K562 (cell line): Measurements from ENCODE around the gene SLC9A1. TPM values are rescaled to one million over a fixed set of nuclear protein-coding genes. Genes with fewer than 3 reads are reported as not detected.
A peak's percentile ranks its signal among the peaks of the same experiment; 100 is the strongest.

ENCODE experiments used
- BMI1 ChIP-seq: fragments of 150-350 bp; IDR thresholded peaks from 2 replicates; pipeline ENCODE4 v1.6.1; 2014; ENCODE audit warnings: low read length
- BRF2 ChIP-seq: IDR thresholded peaks from 3 replicates; pipeline ENCODE4 v1.6.1; 2011; ENCODE audit warnings: borderline replicate concordance, mild to moderate bottlenecking; ENCODE audit not compliant: insufficient read length, insufficient read depth
- ELF1 ChIP-seq: fragments of 200-800 bp; sonication (Bioruptor generic); IDR thresholded peaks from 2 replicates; pipeline ENCODE4 v1.6.1; 2016; ENCODE audit warnings: missing genetic modification characterization, missing compliant biosample characterization
- HSF4 ChIP-seq: fragments of 250-450 bp; sonication (Bioruptor Pico); IDR thresholded peaks from 2 replicates; pipeline ENCODE4 v2.1.2; 2022; ENCODE audit warnings: mild to moderate bottlenecking, moderate library complexity, borderline replicate concordance
- MAFK ChIP-seq: IDR thresholded peaks from 2 replicates; pipeline ENCODE4 v1.6.1; 2011; ENCODE audit warnings: low read length, improper control_type of control experiment
- NRF1 ChIP-seq, 2 experiments: fragments of 450-650 bp; IDR thresholded peaks in 1 of 2; conservative IDR thresholded peaks in 1 of 2; 2 replicates each; pipeline ENCODE4 v1.6.1; 2014; ENCODE audit warnings: mild to moderate bottlenecking in 2 of 2
- PRPF4 ChIP-seq: fragments of 200-400 bp; formaldehyde crosslinking; IDR thresholded peaks from one replicate; pipeline ENCODE4 v1.6.1; 2017; ENCODE audit warnings: low read length, low read depth, mild to moderate bottlenecking; ENCODE audit not compliant: insufficient read depth, poor library complexity, severe bottlenecking
- RNF219 ChIP-seq: fragments of 250-450 bp; sonication (Bioruptor Pico); IDR thresholded peaks from 2 replicates; pipeline ENCODE4 v1.5.0; 2022; ENCODE audit warnings: mild to moderate bottlenecking
- SMAD4 ChIP-seq: fragments of 250-450 bp; sonication (Bioruptor Pico); conservative IDR thresholded peaks from 2 replicates; pipeline ENCODE4 v1.8.0; 2021; ENCODE audit warnings: inconsistent platforms, mild to moderate bottlenecking, moderate library complexity
- SNRNP70 ChIP-seq: fragments of 200-400 bp; formaldehyde crosslinking; optimal IDR thresholded peaks from 2 replicates; pipeline ENCODE3; 2017; ENCODE audit warnings: low read depth, low read length
- SREBF2 ChIP-seq: sonication (generic); formaldehyde crosslinking; IDR thresholded peaks from 2 replicates; pipeline ENCODE4 v1.4.0; 2020; ENCODE audit warnings: mild to moderate bottlenecking, missing genetic modification reagents
- TBL1XR1 ChIP-seq, 2 experiments: IDR thresholded peaks; 2 replicates each; pipeline ENCODE4 v1.6.1; 2012; ENCODE audit warnings: improper control_type of control experiment in 2 of 2, low read length in 2 of 2, mild to moderate bottlenecking in 1 of 2
- XRCC4 ChIP-seq: IDR thresholded peaks from one replicate; pipeline ENCODE4 v1.6.1; 2011; ENCODE audit not compliant: insufficient read depth, insufficient read length; ENCODE audit errors: extremely low read depth
- ZNF311 ChIP-seq: fragments of 250-450 bp; sonication (Bioruptor Pico); IDR thresholded peaks from 2 replicates; pipeline ENCODE4 v1.4.0; 2020; ENCODE audit warnings: mild to moderate bottlenecking, moderate library complexity
- ZNF408 ChIP-seq: fragments of 250-450 bp; sonication (Bioruptor Pico); IDR thresholded peaks from 2 replicates; pipeline ENCODE4 v1.4.0; 2020; ENCODE audit warnings: low read depth, mild to moderate bottlenecking, moderate library complexity
- ZNF668 ChIP-seq: fragments of 250-450 bp; sonication (Bioruptor Pico); IDR thresholded peaks from 2 replicates; pipeline ENCODE4 v1.8.0; 2022; ENCODE audit warnings: mild to moderate bottlenecking, inconsistent platforms
- polyA plus RNA-seq, 8 experiments: library from polyadenylated mRNA; depleted of rRNA in 4 of 8; stranded (reverse) in 5 of 8; unstranded in 3 of 8; fragments of >200 nt; fragmentation: Nextera tagmentation in 2 of 8; fragmentation: Illumina TruSeq in 1 of 8; extraction: Ambion mirVana in 2 of 8; extraction: Trizol in 1 of 8; gene quantifications; 2 replicates each; pipeline versions ENCODE4 v1.2.1 to v1.2.3, GENCODE V29; 2011 to 2014; ENCODE audit warnings: inconsistent platforms in 1 of 8, missing spikeins in 1 of 8
- total RNA-seq, 7 experiments: library from RNA; depleted of rRNA in 6 of 7; stranded (reverse); fragments of >200 nt in 6 of 7; fragmentation: Illumina TruSeq in 2 of 7; extraction: Trizol in 2 of 7; gene quantifications; 2 replicates each; pipeline versions ENCODE4 v1.2.1 to v1.2.3, GENCODE V29; 2011 to 2021; ENCODE audit warnings: low replicate concordance in 1 of 7
- TF ChIP-seq, protein P1 (sequence below): fragments of 450-650 bp; conservative IDR thresholded peaks from 2 replicates; pipeline ENCODE4 v1.6.1; 2016; ENCODE audit warnings: missing genetic modification characterization, low read depth, mild to moderate bottlenecking, missing compliant biosample characterization, moderate library complexity
- TF ChIP-seq, protein P2 (sequence below): conservative IDR thresholded peaks from 2 replicates; pipeline ENCODE4 v1.6.1; 2011; ENCODE audit warnings: low read depth, mild to moderate bottlenecking, low read length; ENCODE audit not compliant: control insufficient read depth
- TF ChIP-seq, protein P3 (sequence below): sonication (generic); formaldehyde crosslinking; IDR thresholded peaks from 2 replicates; pipeline ENCODE4 v1.8.1; 2023; ENCODE audit warnings: mild to moderate bottlenecking, missing genetic modification reagents
- TF ChIP-seq, protein P4 (sequence below), 2 experiments: fragments of 450-650 bp; IDR thresholded peaks; 2 replicates each; pipeline ENCODE4 v1.6.1; 2016

SLC9A1 gene
- total and polyA plus RNA-seq, 9 of the 15 experiments (the other 6 are each of a cell fraction or from before 2014, with no cell fraction given): 0.59 to 14.4 (median 2.0) TPM

GRCh38 chr1:27145934-27146354, 9.0 kb downstream of the SLC9A1 start (continued):
- TF ChIP-seq, protein P1, sequence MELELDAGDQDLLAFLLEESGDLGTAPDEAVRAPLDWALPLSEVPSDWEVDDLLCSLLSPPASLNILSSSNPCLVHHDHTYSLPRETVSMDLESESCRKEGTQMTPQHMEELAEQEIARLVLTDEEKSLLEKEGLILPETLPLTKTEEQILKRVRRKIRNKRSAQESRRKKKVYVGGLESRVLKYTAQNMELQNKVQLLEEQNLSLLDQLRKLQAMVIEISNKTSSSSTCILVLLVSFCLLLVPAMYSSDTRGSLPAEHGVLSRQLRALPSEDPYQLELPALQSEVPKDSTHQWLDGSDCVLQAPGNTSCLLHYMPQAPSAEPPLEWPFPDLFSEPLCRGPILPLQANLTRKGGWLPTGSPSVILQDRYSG: no peak
- no peak for TF ChIP-seq XRCC4
- no peak for TF ChIP-seq SREBF2 (CRISPR knock-in tag)
- peak; percentile 71; the same call in 1 of the 2 replicates for TF ChIP-seq SMAD4 (CRISPR knock-in tag)
- no peak for TF ChIP-seq ELF1
- no peak for TF ChIP-seq ZNF408 (CRISPR knock-in tag)
- TF ChIP-seq, protein P2, sequence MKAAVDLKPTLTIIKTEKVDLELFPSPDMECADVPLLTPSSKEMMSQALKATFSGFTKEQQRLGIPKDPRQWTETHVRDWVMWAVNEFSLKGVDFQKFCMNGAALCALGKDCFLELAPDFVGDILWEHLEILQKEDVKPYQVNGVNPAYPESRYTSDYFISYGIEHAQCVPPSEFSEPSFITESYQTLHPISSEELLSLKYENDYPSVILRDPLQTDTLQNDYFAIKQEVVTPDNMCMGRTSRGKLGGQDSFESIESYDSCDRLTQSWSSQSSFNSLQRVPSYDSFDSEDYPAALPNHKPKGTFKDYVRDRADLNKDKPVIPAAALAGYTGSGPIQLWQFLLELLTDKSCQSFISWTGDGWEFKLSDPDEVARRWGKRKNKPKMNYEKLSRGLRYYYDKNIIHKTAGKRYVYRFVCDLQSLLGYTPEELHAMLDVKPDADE: no peak
- peak in 1 of 2 experiments; percentile 17; a peak in 1 of 4 replicates for TF ChIP-seq NRF1 (conservative IDR thresholded peaks at IDR 0.05 in 1 of 2, IDR thresholded peaks at IDR 0.05 in 1 of 2)
- no peak for TF ChIP-seq PRPF4
- peak; percentile 89 for TF ChIP-seq MAFK
- no peak for TF ChIP-seq TBL1XR1 (IDR thresholded peaks at IDR 0.05; ENCODE audit: low read length in 2 of 2)
- no peak for TF ChIP-seq ZNF668
- no peak for TF ChIP-seq HSF4 (CRISPR knock-in tag)
- TF ChIP-seq BRF2: no peak
- no peak for TF ChIP-seq ZNF311 (CRISPR knock-in tag)
- no peak for TF ChIP-seq RNF219 (CRISPR knock-in tag)
- TF ChIP-seq SNRNP70: no peak
- TF ChIP-seq, protein P3, sequence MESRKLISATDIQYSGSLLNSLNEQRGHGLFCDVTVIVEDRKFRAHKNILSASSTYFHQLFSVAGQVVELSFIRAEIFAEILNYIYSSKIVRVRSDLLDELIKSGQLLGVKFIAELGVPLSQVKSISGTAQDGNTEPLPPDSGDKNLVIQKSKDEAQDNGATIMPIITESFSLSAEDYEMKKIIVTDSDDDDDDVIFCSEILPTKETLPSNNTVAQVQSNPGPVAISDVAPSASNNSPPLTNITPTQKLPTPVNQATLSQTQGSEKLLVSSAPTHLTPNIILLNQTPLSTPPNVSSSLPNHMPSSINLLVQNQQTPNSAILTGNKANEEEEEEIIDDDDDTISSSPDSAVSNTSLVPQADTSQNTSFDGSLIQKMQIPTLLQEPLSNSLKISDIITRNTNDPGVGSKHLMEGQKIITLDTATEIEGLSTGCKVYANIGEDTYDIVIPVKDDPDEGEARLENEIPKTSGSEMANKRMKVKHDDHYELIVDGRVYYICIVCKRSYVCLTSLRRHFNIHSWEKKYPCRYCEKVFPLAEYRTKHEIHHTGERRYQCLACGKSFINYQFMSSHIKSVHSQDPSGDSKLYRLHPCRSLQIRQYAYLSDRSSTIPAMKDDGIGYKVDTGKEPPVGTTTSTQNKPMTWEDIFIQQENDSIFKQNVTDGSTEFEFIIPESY (CRISPR knock-in tag): no peak
- TF ChIP-seq, protein P4, sequence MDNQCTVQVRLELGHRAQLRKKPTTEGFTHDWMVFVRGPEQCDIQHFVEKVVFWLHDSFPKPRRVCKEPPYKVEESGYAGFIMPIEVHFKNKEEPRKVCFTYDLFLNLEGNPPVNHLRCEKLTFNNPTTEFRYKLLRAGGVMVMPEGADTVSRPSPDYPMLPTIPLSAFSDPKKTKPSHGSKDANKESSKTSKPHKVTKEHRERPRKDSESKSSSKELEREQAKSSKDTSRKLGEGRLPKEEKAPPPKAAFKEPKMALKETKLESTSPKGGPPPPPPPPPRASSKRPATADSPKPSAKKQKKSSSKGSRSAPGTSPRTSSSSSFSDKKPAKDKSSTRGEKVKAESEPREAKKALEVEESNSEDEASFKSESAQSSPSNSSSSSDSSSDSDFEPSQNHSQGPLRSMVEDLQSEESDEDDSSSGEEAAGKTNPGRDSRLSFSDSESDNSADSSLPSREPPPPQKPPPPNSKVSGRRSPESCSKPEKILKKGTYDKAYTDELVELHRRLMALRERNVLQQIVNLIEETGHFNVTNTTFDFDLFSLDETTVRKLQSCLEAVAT (IDR thresholded peaks at IDR 0.05): no peak
- TF ChIP-seq BMI1: no peak
